Stimulated activated CD4-positive, alpha-beta T cell treated with anti-CD3 and anti-CD28 coated beads, Interleukin-4, amount 100 ng/mL, for 48 hours (primary cell): ENCODE measurements around the gene CHST11.
"Not testable (repeated sequence)": the region's sequence is repeated elsewhere in the genome, so short reads cannot be mapped to it uniquely, and the experiment has no call there.

Experiments used
- DNase-seq, 2 donors: peaks; one replicate each; pipeline ENCODE4 v3.0.0-alpha.2; 2020; ENCODE audit warnings: low read depth in 2 of 2

The CHST11 gene

GRCh38 chr12:104740668-104741067 lies 283.9 kb downstream of the CHST11 start:
- DNase-seq = no peak

GRCh38 chr12:104741077-104741476 lies 284.3 kb downstream of the CHST11 start:
- no peak for DNase-seq

GRCh38 chr12:104741497-104742367 lies 285.0 kb downstream of the CHST11 start:
- no peak for DNase-seq

- DNase-seq = no peak
These were observed 285.9 kb downstream of the CHST11 start for GRCh38 chr12:104742551-104743201.

GRCh38 chr12:104743202-104743580 lies 286.4 kb downstream of the CHST11 start:
- DNase-seq = no peak

GRCh38 chr12:104743753-104744548 lies 287.2 kb downstream of the CHST11 start:
- DNase-seq = not testable (repeated sequence)

GRCh38 chr12:104746467-104747088 lies 289.8 kb downstream of the CHST11 start:
- DNase-seq = no peak

GRCh38 chr12:104747330-104747729 lies 290.6 kb downstream of the CHST11 start:
- no peak for DNase-seq

- no peak for DNase-seq
These were observed 291.2 kb downstream of the CHST11 start for GRCh38 chr12:104747955-104748354.

GRCh38 chr12:104748356-104748755 lies 291.6 kb downstream of the CHST11 start:
- no peak for DNase-seq

- DNase-seq = no peak
These were observed 292.0 kb downstream of the CHST11 start for GRCh38 chr12:104748790-104749189.

- DNase-seq = no peak
These were observed 292.8 kb downstream of the CHST11 start for GRCh38 chr12:104749545-104749944.

GRCh38 chr12:104750061-104750460 lies 293.3 kb downstream of the CHST11 start:
- DNase-seq = no peak

GRCh38 chr12:104751120-104751519 lies 294.4 kb downstream of the CHST11 start:
- no peak for DNase-seq

GRCh38 chr12:104751594-104751993 lies 294.8 kb downstream of the CHST11 start:
- DNase-seq = no peak

GRCh38 chr12:104752016-104752415 lies 295.3 kb downstream of the CHST11 start:
- DNase-seq = no peak

- DNase-seq = no peak
These were observed 296.1 kb downstream of the CHST11 start for GRCh38 chr12:104752881-104753280.

- DNase-seq = no peak
These were observed 300.2 kb downstream of the CHST11 start for GRCh38 chr12:104756901-104757300.

GRCh38 chr12:104758771-104759170 lies 302.0 kb downstream of the CHST11 start:
- DNase-seq = no peak

- no peak for DNase-seq
These were observed 304.3 kb downstream of the CHST11 start for GRCh38 chr12:104761091-104761490.

GRCh38 chr12:104761611-104762010 lies 304.9 kb downstream of the CHST11 start:
- DNase-seq = no peak
